SK-N-SH (cell line): ENCODE data around the gene HNRNPH1.

ENCODE experiments used
- CHD2 ChIP-seq: fragments of 150-350 bp; IDR thresholded peaks from 2 replicates; pipeline ENCODE4 v1.6.1; 2018; ENCODE audit warnings: low read length; ENCODE audit not compliant: partially characterized antibody
- CTCF ChIP-seq: fragments of 200-600 bp; sonication (generic); IDR thresholded peaks from 2 replicates; pipeline ENCODE4 v1.6.1; 2017; ENCODE audit warnings: antibody characterized with exemption, mild to moderate bottlenecking, moderate library complexity
- ELF1 ChIP-seq: IDR thresholded peaks from 2 replicates; pipeline ENCODE4 v1.4.0; 2012
- EP300 ChIP-seq, 2 experiments: IDR thresholded peaks; 2 replicates each; pipeline versions ENCODE4 v1.4.0 to v1.6.1; 2012; ENCODE audit warnings: borderline replicate concordance in 1 of 2, low read depth in 1 of 2, low read length in 1 of 2
- GATA2 ChIP-seq: sonication (generic); formaldehyde crosslinking; IDR thresholded peaks from 2 replicates; pipeline ENCODE4 v1.5.0; 2020; ENCODE audit warnings: mild to moderate bottlenecking, missing genetic modification reagents
- MAX ChIP-seq: IDR thresholded peaks from 2 replicates; pipeline ENCODE4 v1.4.0; 2012; ENCODE audit warnings: low read depth
- MEF2A ChIP-seq: IDR thresholded peaks from 2 replicates; pipeline ENCODE4 v1.4.0; 2012; ENCODE audit warnings: low read depth, borderline replicate concordance
- POLR2AphosphoS5 ChIP-seq: IDR thresholded peaks from 2 replicates; pipeline ENCODE4 v1.6.1; 2012; ENCODE audit warnings: low read depth, low read length

DNA sequence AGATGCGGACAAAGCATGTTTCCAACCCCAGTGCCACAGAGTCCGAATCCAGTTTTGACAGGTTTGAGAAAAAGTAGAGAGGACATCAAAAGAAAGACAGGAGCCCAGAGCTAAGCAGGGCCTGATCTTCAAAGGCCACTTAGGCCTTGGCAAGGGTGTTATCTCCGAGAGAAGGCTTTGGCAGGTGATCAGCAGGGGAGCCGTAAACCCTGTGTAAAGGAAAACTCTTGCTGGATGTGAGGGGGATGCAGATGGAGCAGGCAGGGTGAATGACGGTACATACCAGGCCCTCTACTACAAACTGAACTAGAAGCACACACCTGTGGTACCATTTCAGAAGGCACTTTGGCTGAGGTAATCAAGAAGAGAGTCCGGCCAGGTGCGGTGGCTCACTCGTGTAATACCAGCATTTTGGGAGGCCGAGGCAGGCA is 1.4 kb upstream of the HNRNPH1 start:
- TF ChIP-seq CHD2 (no peak), MEF2A (no peak), ELF1 (no peak), GATA2 (CRISPR knock-in tag) (no peak), CTCF (no peak), POLR2AphosphoS5 (no peak), EP300 (IDR thresholded peaks at IDR 0.05; ENCODE audit: borderline replicate concordance in 1 of 2, low read depth in 1 of 2, low read length in 1 of 2) (no peak), MAX (no peak)
